Activated naive CD8-positive, alpha-beta T cell (primary cell): ENCODE results near the gene RNF126.
"Not testable (repeated sequence)": the region's sequence is repeated elsewhere in the genome, so short reads cannot be mapped to it uniquely, and the experiment has no call there.

Experiments
- H3K27ac Mint-ChIP-seq: one replicate; pipeline ENCODE4 v1.8.0; 2021; ENCODE audit warnings: mixed read lengths
- H3K27me3 Mint-ChIP-seq: one replicate; pipeline ENCODE4 v1.8.0; 2021; ENCODE audit warnings: mixed read lengths
- H3K36me3 Mint-ChIP-seq: one replicate; pipeline ENCODE4 v1.8.0; 2021; ENCODE audit warnings: mixed read lengths
- H3K4me1 Mint-ChIP-seq: one replicate; pipeline ENCODE4 v1.8.0; 2021; ENCODE audit warnings: low read depth, mixed read lengths
- H3K4me3 Mint-ChIP-seq: one replicate; pipeline ENCODE4 v1.8.0; 2021; ENCODE audit warnings: mild to moderate bottlenecking, mixed read lengths
- H3K9me3 Mint-ChIP-seq: one replicate; pipeline ENCODE4 v1.8.0; 2021; ENCODE audit warnings: low read depth, mixed read lengths

RNF126 gene

GRCh38 chr19:677601-678436, 14.8 kb upstream of the RNF126 start:
- no peak overlapping the region for H3K27ac Mint-ChIP-seq
- peaks cover 9% of the 10 kb centered on the region for H3K4me1 Mint-ChIP-seq
- peak overlapping the region; percentile 35 for H3K4me3 Mint-ChIP-seq

GRCh38 chr19:677201-677600, 14.2 kb upstream of the RNF126 start:
- Mint-ChIP-seq H3K36me3 (no peaks in the 10 kb centered on the region), H3K27ac (no peak overlapping the region)

More at GRCh38 chr19:677601-678436, 14.8 kb upstream of the RNF126 start:
- H3K27me3 Mint-ChIP-seq, result peaks cover 7% of the 10 kb centered on the region
- H3K36me3 Mint-ChIP-seq, result no peaks in the 10 kb centered on the region
- H3K9me3 Mint-ChIP-seq, result no peaks in the 10 kb centered on the region

GRCh38 chr19:676339-677105, 13.5 kb upstream of the RNF126 start, which contains the start of gene FSTL3:
Gene FSTL3, plus strand, starts transcription at chr19:676392. Its CDS starts 32 bp downstream, at chr19:676424.
- no peaks in the 10 kb centered on the region for H3K9me3 Mint-ChIP-seq
- peaks cover 8% of the 10 kb centered on the region for H3K4me1 Mint-ChIP-seq
- no peak within 1 kb of the TSS for H3K27ac Mint-ChIP-seq
- peak within 1 kb of the TSS; percentile 51 for H3K4me3 Mint-ChIP-seq
- H3K27me3 Mint-ChIP-seq, result peaks cover 7% of the 10 kb centered on the region
- H3K36me3 Mint-ChIP-seq, result no peaks in the 10 kb centered on the region

More at GRCh38 chr19:677201-677600, 14.2 kb upstream of the RNF126 start:
- no peaks in the 10 kb centered on the region for H3K9me3 Mint-ChIP-seq
- no peak overlapping the region for H3K4me3 Mint-ChIP-seq
- peaks cover 7% of the 10 kb centered on the region for H3K27me3 Mint-ChIP-seq
- H3K4me1 Mint-ChIP-seq, result peaks cover 9% of the 10 kb centered on the region

GRCh38 chr19:676007-676338, 13.0 kb upstream of the RNF126 start:
- Mint-ChIP-seq H3K4me3 (no peak overlapping the region), H3K27ac (no peak overlapping the region), H3K27me3 (peaks cover 7% of the 10 kb centered on the region), H3K36me3 (no peaks in the 10 kb centered on the region), H3K4me1 (peaks cover 8% of the 10 kb centered on the region), H3K9me3 (no peaks in the 10 kb centered on the region)

GRCh38 chr19:674282-675151, 11.5 kb upstream of the RNF126 start:
- Mint-ChIP-seq H3K27me3 (peaks cover 7% of the 10 kb centered on the region), H3K4me1 (peaks cover 8% of the 10 kb centered on the region), H3K27ac (no peak overlapping the region), H3K36me3 (no peaks in the 10 kb centered on the region), H3K4me3 (no peak overlapping the region), H3K9me3 (no peaks in the 10 kb centered on the region)

GRCh38 chr19:670609-671075, 7.6 kb upstream of the RNF126 start:
- no peak overlapping the region for H3K27ac Mint-ChIP-seq
- no peaks in the 10 kb centered on the region for H3K9me3 Mint-ChIP-seq
- H3K36me3 Mint-ChIP-seq, result no peaks in the 10 kb centered on the region
- peaks cover 3% of the 10 kb centered on the region for H3K4me1 Mint-ChIP-seq
- H3K27me3 Mint-ChIP-seq, result peaks cover 7% of the 10 kb centered on the region
- H3K4me3 Mint-ChIP-seq, result no peak overlapping the region

- not testable (repeated sequence) for H3K36me3 Mint-ChIP-seq, H3K4me1 Mint-ChIP-seq, H3K27me3 Mint-ChIP-seq, H3K27ac Mint-ChIP-seq, H3K9me3 Mint-ChIP-seq, H3K4me3 Mint-ChIP-seq
Observed at GRCh38 chr19:668675-669434, 5.8 kb upstream of the RNF126 start.

GRCh38 chr19:666985-667573, 4.1 kb upstream of the RNF126 start:
- not testable (repeated sequence) for H3K27me3 Mint-ChIP-seq, H3K4me3 Mint-ChIP-seq, H3K27ac Mint-ChIP-seq, H3K36me3 Mint-ChIP-seq, H3K4me1 Mint-ChIP-seq, H3K9me3 Mint-ChIP-seq

- Mint-ChIP-seq H3K4me3 (peak overlapping the region; percentile 63), H3K36me3 (no peaks in the 10 kb centered on the region), H3K4me1 (peaks cover 16% of the 10 kb centered on the region), H3K27me3 (no peaks in the 10 kb centered on the region), H3K27ac (peak overlapping the region; percentile 41), H3K9me3 (no peaks in the 10 kb centered on the region)
Observed at GRCh38 chr19:664913-665443, 2.0 kb upstream of the RNF126 start.

- Mint-ChIP-seq H3K27me3 (no peaks in the 10 kb centered on the region), H3K4me1 (peaks cover 24% of the 10 kb centered on the region), H3K27ac (peak overlapping the region; percentile 84), H3K4me3 (peak overlapping the region; percentile 86), H3K9me3 (no peaks in the 10 kb centered on the region), H3K36me3 (no peaks in the 10 kb centered on the region)
Observed at GRCh38 chr19:663682-664117, 686 bp upstream of the RNF126 start.

- Mint-ChIP-seq H3K4me1 (peaks cover 26% of the 10 kb centered on the region), H3K27me3 (no peaks in the 10 kb centered on the region), H3K4me3 (peak overlapping the region; percentile 96), H3K36me3 (no peaks in the 10 kb centered on the region), H3K9me3 (no peaks in the 10 kb centered on the region), H3K27ac (peak overlapping the region; percentile 94)
Observed at GRCh38 chr19:662207-662961, 630 bp downstream of the RNF126 start.

- Mint-ChIP-seq H3K4me3 (peak overlapping the region; percentile 96), H3K36me3 (no peaks in the 10 kb centered on the region), H3K27me3 (no peaks in the 10 kb centered on the region), H3K9me3 (no peaks in the 10 kb centered on the region), H3K4me1 (peaks cover 28% of the 10 kb centered on the region), H3K27ac (peak overlapping the region; percentile 94)
Observed at GRCh38 chr19:661427-662196, 1.4 kb downstream of the RNF126 start.
